Measurements from ENCODE around the gene LPCAT4.

- no peak for TF ChIP-seq EP300 (IDR thresholded peaks at IDR 0.05; ENCODE audit: borderline replicate concordance in 1 of 2, low read depth in 2 of 2, low read length in 2 of 2)
- TF ChIP-seq CTCF (IDR thresholded peaks at IDR 0.05; ENCODE audit: control extremely low read depth in 1 of 3, insufficient read depth in 1 of 3, low read depth in 1 of 3, low read length in 3 of 3), result peak; percentile 15 to 30 (median 23); a peak in 3 of 4 replicates
- TF ChIP-seq RFX5 (IDR thresholded peaks at IDR 0.05; ENCODE audit: borderline replicate concordance, low read depth, low read length), result no peak
- TF ChIP-seq CREB1 (IDR thresholded peaks at IDR 0.05), result no peak
- no peak for TF ChIP-seq GABPA (IDR thresholded peaks at IDR 0.05; ENCODE audit: borderline replicate concordance, insufficient read depth, low read length)
- no peak for TF ChIP-seq HDAC6 (IDR thresholded peaks at IDR 0.05; ENCODE audit: low read depth, low read length)
- TF ChIP-seq POLR2AphosphoS5 (IDR thresholded peaks at IDR 0.05; ENCODE audit: low read depth, low read length), result no peak
- no peak for TF ChIP-seq RNF2 (IDR thresholded peaks at IDR 0.05; ENCODE audit: borderline replicate concordance, low read depth, low read length, missing control alignments, poor library complexity, severe bottlenecking)
- TF ChIP-seq CEBPB (IDR thresholded peaks at IDR 0.05; ENCODE audit: low read depth, low read length), result no peak
- no peak for TF ChIP-seq POLR2A (IDR thresholded peaks at IDR 0.05; ENCODE audit: control extremely low read depth in 1 of 2, low read depth in 2 of 2, low read length in 2 of 2)
- no peak for TF ChIP-seq SP1 (IDR thresholded peaks at IDR 0.05; ENCODE audit: low read depth, low read length)
- no peak for TF ChIP-seq TAF1 (IDR thresholded peaks at IDR 0.05; ENCODE audit: low read depth, low read length)
- TF ChIP-seq SIN3A (conservative IDR thresholded peaks at IDR 0.05 in 1 of 2, IDR thresholded peaks at IDR 0.05 in 1 of 2; ENCODE audit: low read depth in 1 of 2, low read length in 2 of 2), result no peak
Measured at GRCh38 chr15:34362047-34362773, 4.8 kb downstream of the LPCAT4 start.

Data from H1 (cell line).